Stomach (tissue), 4 donors: ENCODE measurements around the gene KIF3C.

Experiments
- CTCF ChIP-seq, 7 experiments: fragments of 450-650 bp in 4 of 7; fragments of 200-600 bp in 3 of 7; sonication (generic) in 3 of 7; IDR thresholded peaks; one replicate each; pipeline ENCODE4 v1.5.1; 2016 to 2019; ENCODE audit warnings: antibody characterized with exemption in 7 of 7, control low read depth in 2 of 7, mild to moderate bottlenecking in 1 of 7
- POLR2A ChIP-seq, 4 donors: fragments of 450-650 bp; IDR thresholded peaks; one replicate each; pipeline ENCODE4 v1.6.1; 2016; ENCODE audit warnings: antibody characterized with exemption in 4 of 4, control low read depth in 2 of 4, mild to moderate bottlenecking in 1 of 4, moderate library complexity in 1 of 4
- POLR2AphosphoS5 ChIP-seq, 3 donors: sonication (generic); formaldehyde crosslinking; IDR thresholded peaks; one replicate each; pipeline ENCODE4 v1.6.1; 2016; ENCODE audit warnings: antibody characterized with exemption in 3 of 3

- TF ChIP-seq POLR2AphosphoS5 (IDR thresholded peaks at IDR 0.05) (no peak), POLR2A (IDR thresholded peaks at IDR 0.05) (no peak), CTCF (IDR thresholded peaks at IDR 0.05) (no peak)
Observed at GRCh38 chr2:26009567-26009963, 27.3 kb upstream of the KIF3C start.
